GM18873 (cell line): Measurements from ENCODE around the gene HAGH.
"Not testable (repeated sequence)": the region's sequence is repeated elsewhere in the genome, so short reads cannot be mapped to it uniquely, and the experiment has no call there.

Source experiments
- ATAC-seq: cut with Tn5 transposase; IDR thresholded peaks from one replicate; pipeline ENCODE4 v1.9.1; 2021; ENCODE audit warnings: mild to moderate bottlenecking, moderate library complexity, moderate number of reproducible peaks; ENCODE audit not compliant: unreplicated experiment, low FRiP score

Gene HAGH

DNA sequence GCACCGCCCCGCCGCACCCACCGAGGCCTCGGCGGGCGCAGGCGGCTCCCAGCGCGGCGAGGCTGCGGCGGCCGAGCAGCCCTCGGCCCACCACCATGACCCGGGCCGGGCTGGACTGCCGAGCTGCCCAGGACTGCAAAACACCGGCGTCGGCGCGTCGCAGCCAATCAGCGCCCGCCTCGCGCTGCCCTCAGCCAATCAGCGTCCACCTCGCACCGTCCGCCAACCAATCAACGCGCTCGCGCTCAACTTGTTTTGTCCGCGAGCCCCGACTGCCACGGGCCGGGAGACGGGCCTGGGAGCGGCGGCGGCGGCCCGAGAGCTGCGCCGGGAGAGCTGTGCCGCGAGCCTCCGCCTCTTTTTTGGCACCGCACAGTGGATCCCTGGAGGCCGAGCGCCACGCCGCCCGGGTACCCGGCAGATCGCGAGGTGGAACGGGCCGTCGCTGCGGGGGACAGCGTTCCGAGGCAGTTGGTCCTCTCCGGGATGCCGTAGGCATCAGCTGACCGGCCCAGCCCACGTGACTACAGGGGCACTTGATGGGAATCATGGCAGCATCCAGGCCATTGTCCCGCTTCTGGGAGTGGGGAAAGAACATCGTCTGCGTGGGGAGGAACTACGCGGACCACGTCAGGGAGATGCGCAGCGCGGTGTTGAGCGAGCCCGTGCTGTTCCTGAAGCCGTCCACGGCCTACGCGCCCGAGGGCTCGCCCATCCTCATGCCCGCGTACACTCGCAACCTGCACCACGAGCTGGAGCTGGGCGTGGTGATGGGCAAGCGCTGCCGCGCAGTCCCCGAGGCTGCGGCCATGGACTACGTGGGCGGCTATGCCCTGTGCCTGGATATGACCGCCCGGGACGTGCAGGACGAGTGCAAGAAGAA lies at the start of gene HAGH, which contains the start of gene FAHD1:
Gene HAGH, minus strand, starts transcription at position 135 of the 883 bp plus-strand sequence. Its CDS starts 38 bp downstream, at position 97.
Gene FAHD1, plus strand, starts transcription at position 516 of the 883 bp plus-strand sequence. Its CDS starts 33 bp downstream, at position 549.
- peak; percentile 79 for ATAC-seq

DNA sequence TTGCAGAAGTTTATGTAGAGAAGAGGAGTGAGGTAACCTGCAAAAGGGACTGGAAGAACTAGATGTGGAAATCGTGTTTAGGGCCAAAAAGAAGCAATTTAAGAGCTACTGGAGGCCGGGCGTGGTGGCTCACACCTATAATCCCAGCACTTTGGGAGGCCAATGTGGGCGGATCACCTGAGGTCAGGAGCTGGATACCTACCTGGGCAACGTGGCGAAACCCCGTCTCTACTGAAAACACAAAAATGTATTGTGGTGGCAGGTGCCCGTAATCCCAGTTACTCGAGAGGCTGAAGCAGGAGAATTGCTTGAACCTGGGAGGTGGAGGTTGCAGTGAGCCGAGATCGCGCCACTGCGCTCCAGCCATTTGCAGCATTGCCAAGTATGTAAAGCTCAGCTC lies 49.4 kb upstream of the HAGH start:
- not testable (repeated sequence) for ATAC-seq

- ATAC-seq: no peak
Observed at GRCh38 chr16:1874854-1875253, 48.2 kb upstream of the HAGH start.

GRCh38 chr16:1871974-1872635 lies 45.5 kb upstream of the HAGH start, which contains the start of gene MEIOB:
MEIOB (minus strand) TSS chr16:1872164; CDS start chr16:1868175, 3,989 bp downstream.
- no peak for ATAC-seq

- no peak for ATAC-seq
Observed at GRCh38 chr16:1870365-1871082, 43.9 kb upstream of the HAGH start.

DNA sequence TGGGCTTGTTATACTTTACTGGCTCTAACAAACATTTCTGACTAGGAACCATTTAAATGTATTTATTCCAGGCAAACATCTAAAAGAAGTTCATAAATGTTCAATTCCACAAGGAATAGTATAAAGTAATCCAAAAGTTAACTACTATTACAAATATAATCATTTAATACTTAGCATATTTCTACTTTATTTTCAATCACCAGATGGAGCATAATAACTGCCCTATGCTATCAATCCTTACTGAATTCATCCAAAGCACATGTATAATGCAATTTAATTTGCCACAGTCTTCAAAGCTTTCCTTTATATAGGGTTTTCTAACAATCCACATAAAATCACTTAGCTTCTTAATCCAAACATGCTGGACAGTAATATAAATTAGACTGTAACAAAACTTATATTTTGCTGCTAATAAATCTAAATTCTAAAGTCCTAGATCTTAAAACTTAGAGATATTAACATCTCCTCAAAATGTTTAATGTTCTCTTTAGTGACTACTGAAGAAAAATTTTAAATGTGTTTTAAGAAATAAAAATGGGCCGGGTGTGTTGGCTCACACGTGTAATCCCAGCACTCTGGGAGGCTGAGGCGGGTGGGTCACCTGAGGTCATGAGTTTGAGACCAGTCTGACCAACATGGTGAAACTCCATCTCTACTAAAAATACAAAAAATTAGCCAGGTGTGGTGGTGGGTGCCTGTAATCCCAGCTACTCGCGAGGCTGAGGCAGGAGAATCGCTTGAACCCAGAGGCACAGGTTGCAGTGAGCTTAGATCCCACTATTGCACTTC lies 39.5 kb upstream of the HAGH start:
- no peak for ATAC-seq

DNA sequence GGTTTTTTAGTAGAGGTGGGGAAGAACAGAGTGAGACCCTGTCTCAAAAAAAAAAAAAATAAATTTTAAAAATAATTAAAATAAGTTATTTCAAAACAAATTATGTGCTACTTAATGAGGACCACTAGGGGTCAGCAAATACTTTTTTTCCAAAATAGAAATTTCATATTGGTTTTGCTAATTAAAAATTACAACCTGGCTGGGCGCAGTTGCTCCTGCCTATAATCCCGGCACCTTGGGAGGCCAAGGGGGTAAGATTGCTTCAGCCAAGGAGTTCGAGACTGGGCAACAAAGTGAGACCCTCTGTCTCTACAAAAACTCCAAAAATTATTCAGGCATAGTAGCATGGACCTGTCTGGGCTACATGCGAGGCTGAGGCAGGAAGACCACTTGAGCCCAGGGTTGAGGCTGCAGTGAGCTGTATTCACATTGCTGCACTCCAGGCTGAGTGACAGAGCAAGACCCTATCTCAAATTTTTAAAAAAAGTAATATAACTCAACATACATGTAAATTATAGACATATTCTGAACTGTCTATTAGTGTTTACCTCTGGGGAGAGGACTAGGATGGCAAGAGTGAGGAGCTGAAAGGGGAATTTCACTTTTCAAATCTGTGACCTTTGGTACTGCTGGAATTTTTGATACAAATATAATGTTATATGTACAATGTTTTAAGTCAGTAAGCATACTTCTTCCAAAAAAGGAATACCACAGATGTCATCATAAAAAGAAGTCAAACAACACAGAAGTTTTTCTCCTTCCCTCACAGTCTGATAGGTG lies 37.2 kb upstream of the HAGH start:
- ATAC-seq: no peak

GRCh38 chr16:1862394-1862793 lies 35.8 kb upstream of the HAGH start:
- no peak for ATAC-seq

DNA sequence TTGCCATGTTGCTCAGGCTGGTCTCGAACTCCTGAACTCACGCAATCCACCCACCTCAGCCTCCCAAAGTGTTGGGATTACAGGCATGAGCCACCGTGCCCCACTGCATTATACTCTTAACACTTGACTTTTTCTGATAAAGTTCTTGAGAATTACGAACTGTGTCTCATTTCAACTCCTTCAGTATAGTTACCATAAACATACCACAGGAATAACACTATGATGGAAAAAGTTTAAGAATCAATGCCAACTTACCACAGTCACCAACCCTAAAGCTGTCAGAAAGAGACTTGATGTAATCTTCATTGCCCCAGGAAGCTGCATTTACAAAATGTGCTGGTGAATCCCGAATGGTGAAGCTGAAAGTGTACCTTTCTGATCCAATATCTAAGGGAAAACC lies 35.1 kb upstream of the HAGH start:
- ATAC-seq: no peak

- no peak for ATAC-seq
Observed at GRCh38 chr16:1859650-1860049, 33.0 kb upstream of the HAGH start.

DNA sequence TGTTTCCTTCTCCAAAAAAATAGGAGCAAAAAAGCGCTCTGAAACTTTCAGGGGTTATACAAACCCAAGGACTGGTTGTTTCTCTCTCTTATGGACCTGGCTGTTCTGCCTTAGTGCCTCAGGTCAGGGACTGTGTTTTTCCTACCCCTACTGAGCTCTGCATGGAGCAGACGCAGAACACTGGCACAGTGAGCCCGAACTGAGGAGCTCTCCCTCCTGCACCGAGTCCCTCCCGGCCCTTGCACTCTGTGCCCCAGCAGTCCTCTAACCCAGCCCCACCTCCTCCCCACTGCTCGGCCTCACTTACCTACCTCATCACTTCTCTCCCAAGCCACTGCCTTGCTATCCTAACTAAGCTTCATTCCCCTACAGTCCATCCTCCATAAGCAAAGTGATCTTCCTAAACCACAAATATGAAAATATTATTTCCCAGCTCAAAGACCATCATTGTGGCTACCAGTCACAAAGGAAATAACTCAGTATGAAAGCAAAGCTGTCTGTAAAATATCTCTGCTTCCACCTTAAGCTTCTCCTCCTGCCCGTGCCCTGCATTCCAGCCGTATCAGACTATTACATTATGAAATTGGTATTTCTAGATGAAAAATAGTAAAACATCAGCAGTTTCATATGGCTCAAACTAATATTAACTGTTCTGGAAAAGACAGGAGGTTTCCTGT lies 31.7 kb upstream of the HAGH start:
- ATAC-seq: no peak

- ATAC-seq: no peak
Observed at GRCh38 chr16:1857433-1858097, 30.9 kb upstream of the HAGH start.

GRCh38 chr16:1851793-1852192 lies 25.2 kb upstream of the HAGH start:
- no peak for ATAC-seq

GRCh38 chr16:1850981-1851380 lies 24.4 kb upstream of the HAGH start:
- no peak for ATAC-seq

DNA sequence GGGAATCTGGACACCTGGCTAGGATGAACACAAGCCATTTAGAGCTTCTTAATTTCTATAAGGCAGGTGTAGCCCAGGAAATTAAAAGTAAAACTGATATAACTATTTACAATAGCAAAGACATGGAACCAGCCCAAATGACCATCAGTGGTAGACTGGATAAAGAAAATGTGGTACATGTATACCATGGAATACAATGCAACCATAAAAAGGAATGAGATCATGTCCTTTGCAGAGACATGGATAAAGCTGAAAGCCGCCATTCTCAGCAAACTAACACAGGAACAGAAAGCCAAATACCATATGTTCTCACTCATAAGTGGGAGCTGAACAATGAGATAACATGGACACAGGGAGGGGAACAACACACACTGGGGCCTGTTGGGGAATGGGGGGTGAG lies 19.8 kb upstream of the HAGH start:
- ATAC-seq: no peak

DNA sequence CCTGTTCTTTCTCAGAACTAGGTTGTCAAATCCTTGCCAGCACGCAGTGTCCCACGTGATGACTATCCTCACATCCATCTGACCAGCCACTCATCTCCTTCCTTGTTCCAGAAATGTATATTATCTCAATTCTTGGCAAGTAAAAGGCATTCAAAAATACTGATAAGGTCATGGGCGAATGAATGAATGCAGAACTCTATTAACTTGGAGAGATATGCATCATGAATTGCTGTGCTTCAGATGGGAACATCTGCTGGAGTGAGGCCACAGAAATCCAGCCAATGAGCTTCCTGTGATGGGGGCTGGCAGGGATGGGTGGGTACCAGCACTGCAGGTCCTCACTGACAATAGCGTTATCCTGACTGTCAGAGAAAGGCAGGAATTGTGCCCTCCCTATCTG lies 19.4 kb upstream of the HAGH start:
- ATAC-seq: no peak

DNA sequence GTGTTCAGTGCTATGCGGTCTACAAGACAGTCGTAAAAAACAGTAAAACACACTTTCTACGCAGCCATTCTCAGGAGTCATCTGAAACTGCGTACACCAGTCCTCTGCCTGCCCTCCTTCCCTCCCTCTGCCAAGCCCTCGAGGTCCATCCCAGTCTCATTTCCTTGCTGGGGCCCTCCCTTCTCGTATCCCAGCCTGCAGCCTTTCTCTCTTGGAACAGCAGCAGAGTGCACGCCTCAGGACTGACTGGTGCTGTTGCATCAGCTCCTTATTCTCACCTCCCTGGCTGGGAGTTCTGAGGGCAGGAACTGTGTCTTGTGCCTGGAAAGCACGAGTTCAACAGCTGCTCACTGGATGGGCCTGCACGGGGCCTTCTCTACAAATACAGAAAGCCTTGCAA lies 12.9 kb upstream of the HAGH start:
- ATAC-seq: no peak

DNA sequence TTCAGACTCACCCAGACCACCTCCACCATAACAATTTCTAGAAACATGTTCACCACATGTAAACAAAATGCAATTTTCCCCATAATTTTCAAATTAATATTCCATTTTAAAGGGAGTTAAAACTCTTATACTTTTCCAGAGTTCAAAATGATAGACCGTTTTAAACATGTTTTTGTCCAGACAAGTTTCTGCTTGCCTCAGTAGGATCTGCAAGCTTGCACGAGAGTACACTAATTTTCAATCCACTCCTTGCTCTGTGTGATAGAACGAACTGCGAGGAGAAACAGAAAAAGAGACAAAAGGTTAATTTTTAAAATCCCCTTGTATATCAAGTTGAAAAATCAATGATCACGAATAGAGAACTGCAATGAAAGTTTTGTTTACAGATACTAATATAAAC lies 7.5 kb upstream of the HAGH start:
- ATAC-seq: no peak
